B cell (primary cell): ENCODE data around the gene EIF5A. TPM values are rescaled to one million over a fixed set of nuclear protein-coding genes. Genes with fewer than 3 reads are reported as not detected.

Experiments
- ATAC-seq: fragments of 200-7000 bp; cut with Tn5 transposase; one replicate; pipeline ENCODE4 v1.10.0; 2021; ENCODE audit warnings: low read depth, mild to moderate bottlenecking, moderate number of reproducible peaks, moderate library complexity
- CTCF ChIA-PET: fragments of 350-600 bp; sonication (Branson Sonifier 250); formaldehyde crosslinking; loops from one replicate; lab custom pipeline; 2021; ENCODE audit warnings: antibody characterized with exemption, inconsistent platforms; lab: Charles Lee
- POLR2A ChIA-PET: fragments of 350-600 bp; sonication (Branson Sonifier 250); formaldehyde crosslinking; loops from one replicate; lab custom pipeline; 2021; ENCODE audit warnings: antibody characterized with exemption; lab: Charles Lee
- DNase-seq: peaks from one replicate; pipeline ENCODE4 v3.0.0; 2013
- H2AFZ ChIP-seq: 2 replicates; pipeline ENCODE4 v1.6.1; 2012; ENCODE audit warnings: mild to moderate bottlenecking, low read depth, low read length; ENCODE audit not compliant: insufficient read depth, poor library complexity, severe bottlenecking
- H3K27ac ChIP-seq, 2 donors: 1 replicate in 1 of 2; 2 replicates in 1 of 2; pipeline ENCODE4 v1.5.1; 2012 to 2013; ENCODE audit warnings: low read length in 2 of 2, mild to moderate bottlenecking in 2 of 2, moderate library complexity in 1 of 2
- H3K27me3 ChIP-seq, 4 experiments: fragments of 200-600 bp in 1 of 4; sonication (generic) in 1 of 4; replicated peaks in 1 of 4; 1 replicate in 2 of 4; 2 replicates in 2 of 4; pipeline versions ENCODE4 v1.6.1 to v1.7.0; 2013 to 2016; ENCODE audit warnings: low read length in 3 of 4, mild to moderate bottlenecking in 2 of 4, mixed read lengths in 1 of 4, moderate library complexity in 1 of 4; ENCODE audit not compliant: insufficient read depth in 4 of 4, control insufficient read depth in 3 of 4; ENCODE audit errors: control extremely low read depth in 1 of 4
- H3K36me3 ChIP-seq, 2 experiments: replicated peaks in 1 of 2; 1 replicate in 1 of 2; 2 replicates in 1 of 2; pipeline versions ENCODE4 v1.6.1 to v1.7.1; 2013; ENCODE audit warnings: low read length in 1 of 2; ENCODE audit not compliant: insufficient read depth in 2 of 2, control insufficient read depth in 1 of 2; ENCODE audit errors: control extremely low read depth in 1 of 2, extremely low read depth in 1 of 2
- H3K4me1 ChIP-seq, 2 donors: fragments of 200-600 bp in 1 of 2; sonication (generic) in 1 of 2; 1 replicate in 1 of 2; 2 replicates in 1 of 2; pipeline versions ENCODE4 v1.5.1 to v1.6.1; 2013 to 2017; ENCODE audit warnings: low read length in 2 of 2; ENCODE audit not compliant: control insufficient read depth in 2 of 2, insufficient read depth in 2 of 2
- H3K4me2 ChIP-seq: replicated peaks from 2 replicates; pipeline ENCODE3; 2012; ENCODE audit warnings: mild to moderate bottlenecking, low read depth, low read length; ENCODE audit not compliant: poor library complexity, severe bottlenecking
- H3K4me3 ChIP-seq, 5 experiments: fragments of 200-600 bp in 1 of 5; sonication (generic) in 1 of 5; 1 replicate in 3 of 5; 2 replicates in 2 of 5; pipeline versions ENCODE4 v1.5.1 to v1.7.0; 2011 to 2016; ENCODE audit warnings: low read length in 4 of 5, mild to moderate bottlenecking in 4 of 5, low read depth in 2 of 5, control low read depth in 1 of 5, moderate library complexity in 1 of 5; ENCODE audit not compliant: insufficient read depth in 1 of 5; ENCODE audit errors: control extremely low read depth in 1 of 5, extremely low read depth in 1 of 5
- H3K79me2 ChIP-seq: fragments of 200-600 bp; sonication (generic); one replicate; pipeline ENCODE4 v1.6.0; 2016; ENCODE audit warnings: low read length; ENCODE audit not compliant: control insufficient read depth, insufficient read depth
- H3K9ac ChIP-seq: fragments of 200-600 bp; sonication (generic); 2 replicates; pipeline ENCODE4 v1.6.1; 2017; ENCODE audit warnings: mild to moderate bottlenecking, low read length, moderate library complexity
- H3K9me3 ChIP-seq, 3 donors: one replicate each; pipeline versions ENCODE4 v1.6.1 to v1.7.1; 2013; ENCODE audit warnings: low read length in 2 of 3; ENCODE audit not compliant: control insufficient read depth in 2 of 3, insufficient read depth in 1 of 3; ENCODE audit errors: control extremely low read depth in 1 of 3
- H4K20me1 ChIP-seq: 2 replicates; pipeline ENCODE4 v1.6.0; 2012; ENCODE audit warnings: mild to moderate bottlenecking, low read length; ENCODE audit not compliant: insufficient read depth, control insufficient read depth, poor library complexity, severe bottlenecking
- H3K27ac Mint-ChIP-seq: one replicate; pipeline ENCODE4 v1.8.0; 2021; ENCODE audit warnings: mixed read lengths
- H3K27me3 Mint-ChIP-seq: one replicate; pipeline ENCODE4 v1.8.0; 2021; ENCODE audit warnings: mixed read lengths
- H3K4me1 Mint-ChIP-seq: one replicate; pipeline ENCODE4 v1.8.0; 2021; ENCODE audit warnings: mixed read lengths
- H3K4me3 Mint-ChIP-seq: one replicate; pipeline ENCODE4 v1.8.0; 2021; ENCODE audit warnings: mixed read lengths
- H3K9me3 Mint-ChIP-seq: one replicate; pipeline ENCODE4 v1.8.0; 2022; ENCODE audit warnings: mixed read lengths; ENCODE audit not compliant: insufficient read depth
- EZH2 ChIP-seq: IDR thresholded peaks from 2 replicates; pipeline ENCODE4 v1.6.1; 2012; ENCODE audit warnings: borderline replicate concordance, low read depth, mild to moderate bottlenecking, moderate library complexity, low read length; ENCODE audit not compliant: insufficient read depth, poor library complexity, severe bottlenecking
- WGBS: methylation state at CpG from one replicate; pipeline ENCODE4 v1.1.5; 2013; ENCODE audit warnings: missing lambda C conversion rate; ENCODE audit not compliant: insufficient coverage; 5-methylcytosine and 5-hydroxymethylcytosine counted together
- intact Hi-C: fragments of 100-400 bp; cut with micrococcal nuclease; formaldehyde crosslinking; loops from one replicate; pipeline ENCODE4 v1.10.0; 2022
- polyA plus RNA-seq: library from polyadenylated mRNA; depleted of rRNA; stranded (reverse); fragments of >200 nt; gene quantifications from 2 replicates; pipeline ENCODE4 v1.2.3, GENCODE V29; 2012
- total RNA-seq, 2 donors: library from RNA; stranded (reverse); fragments of 120-200 nt in 1 of 2; gene quantifications; 1 replicate in 1 of 2; 2 replicates in 1 of 2; pipeline versions ENCODE4 v1.2.3 to v1.2.4, GENCODE V29; 2013 to 2022
- TF ChIP-seq, protein P1 (sequence below): fragments of 200-600 bp; IDR thresholded peaks from one replicate; pipeline ENCODE4 v1.8.0; 2022; ENCODE audit warnings: antibody characterized with exemption, mild to moderate bottlenecking

EIF5A gene
- total and polyA plus RNA-seq, 2 donors (not counting 1 experiment from before 2014, with no cell fraction given), result 233 to 576 TPM

DNA sequence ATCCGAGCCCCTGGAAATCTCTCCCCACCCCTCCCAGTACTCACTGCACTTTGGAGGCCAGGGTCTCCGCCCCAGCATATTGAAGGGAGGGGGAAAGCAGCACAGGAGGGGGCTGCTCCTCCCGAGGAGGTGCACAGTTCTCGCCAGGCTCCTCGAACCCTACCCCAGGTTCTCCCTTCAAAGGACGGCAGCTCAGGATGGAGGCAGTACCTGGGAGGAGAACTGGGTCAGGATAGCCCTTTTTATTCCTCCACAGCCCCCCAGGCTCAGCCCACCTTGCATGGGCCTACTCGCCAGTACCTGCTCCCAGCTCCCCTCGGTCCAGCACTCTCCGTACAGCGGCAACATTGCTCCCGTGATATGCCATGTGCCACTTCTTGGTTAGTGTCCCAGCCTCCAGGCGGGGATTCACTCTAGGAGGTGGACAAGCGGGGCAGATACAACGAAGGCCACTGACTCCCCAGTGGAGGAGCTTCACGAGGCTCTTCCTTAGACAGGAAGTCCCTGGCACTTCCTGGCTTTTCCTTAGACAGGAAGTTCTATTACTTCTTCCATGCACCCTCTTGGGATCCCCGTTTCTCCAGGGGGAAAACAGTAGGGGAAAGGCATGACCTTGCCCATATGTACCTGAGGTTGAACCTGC, 9.9 kb downstream of the EIF5A start:
- Histone ChIP-seq H3K27ac (no peak overlapping the region), H3K27me3 (no peaks in the 10 kb centered on the region), H3K4me3 (no peak overlapping the region), H3K9ac (no peak overlapping the region), H3K79me2 (peaks cover 37% of the 10 kb centered on the region), H3K36me3 (peaks cover 5 to 67% of the 10 kb centered on the region in 2 experiments), H3K9me3 (no peaks in the 10 kb centered on the region), H4K20me1 (peaks cover 26% of the 10 kb centered on the region), H2AFZ (no peak overlapping the region), H3K4me1 (peaks cover 17 to 28% of the 10 kb centered on the region in 2 donors), H3K4me2 (no peak overlapping the region)
- ChIA-PET CTCF (interaction anchor here (2.2 kb wide), 1 partner anchor 19 kb away, joined by 5 read pairs; the partner anchor contains the start of gene ACAP1), POLR2A (interaction anchor here (1.3 kb wide), 1 partner anchor 9 kb away, joined by 4 read pairs; no protein-coding TSS in a partner anchor)
- TF ChIP-seq, protein P1, sequence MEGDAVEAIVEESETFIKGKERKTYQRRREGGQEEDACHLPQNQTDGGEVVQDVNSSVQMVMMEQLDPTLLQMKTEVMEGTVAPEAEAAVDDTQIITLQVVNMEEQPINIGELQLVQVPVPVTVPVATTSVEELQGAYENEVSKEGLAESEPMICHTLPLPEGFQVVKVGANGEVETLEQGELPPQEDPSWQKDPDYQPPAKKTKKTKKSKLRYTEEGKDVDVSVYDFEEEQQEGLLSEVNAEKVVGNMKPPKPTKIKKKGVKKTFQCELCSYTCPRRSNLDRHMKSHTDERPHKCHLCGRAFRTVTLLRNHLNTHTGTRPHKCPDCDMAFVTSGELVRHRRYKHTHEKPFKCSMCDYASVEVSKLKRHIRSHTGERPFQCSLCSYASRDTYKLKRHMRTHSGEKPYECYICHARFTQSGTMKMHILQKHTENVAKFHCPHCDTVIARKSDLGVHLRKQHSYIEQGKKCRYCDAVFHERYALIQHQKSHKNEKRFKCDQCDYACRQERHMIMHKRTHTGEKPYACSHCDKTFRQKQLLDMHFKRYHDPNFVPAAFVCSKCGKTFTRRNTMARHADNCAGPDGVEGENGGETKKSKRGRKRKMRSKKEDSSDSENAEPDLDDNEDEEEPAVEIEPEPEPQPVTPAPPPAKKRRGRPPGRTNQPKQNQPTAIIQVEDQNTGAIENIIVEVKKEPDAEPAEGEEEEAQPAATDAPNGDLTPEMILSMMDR, result no peak
- TF ChIP-seq EZH2, result no peak
- ATAC-seq (no peak), DNase-seq (no peak)
- intact Hi-C loops, result no loop called here
- Mint-ChIP-seq H3K27me3 (no peaks in the 10 kb centered on the region), H3K27ac (peak overlapping the region; percentile 59), H3K9me3 (no peaks in the 10 kb centered on the region), H3K4me3 (peak overlapping the region; percentile 64), H3K4me1 (peaks cover 37% of the 10 kb centered on the region)
- WGBS, result 94% methylated on average over 11 of the region's 16 CpGs
